Stimulated activated naive CD8-positive, alpha-beta T cell treated with anti-CD3 and anti-CD28 coated beads, Interleukin-15, Interleukin-2, amounts not matched to agents 100 ng/mL and 50 ng/mL, for 24 hours (primary cell): Measurements from ENCODE around the gene STYX.
"Not testable (repeated sequence)": the region's sequence is repeated elsewhere in the genome, so short reads cannot be mapped to it uniquely, and the experiment has no call there.

ENCODE experiments used
- H3K27ac Mint-ChIP-seq: one replicate; pipeline ENCODE4 v1.8.0; 2021; ENCODE audit warnings: mild to moderate bottlenecking, mixed read lengths
- H3K27me3 Mint-ChIP-seq: one replicate; pipeline ENCODE4 v1.8.0; 2021; ENCODE audit warnings: mixed read lengths
- H3K36me3 Mint-ChIP-seq: one replicate; pipeline ENCODE4 v1.8.0; 2021; ENCODE audit warnings: low read depth, mixed read lengths
- H3K4me1 Mint-ChIP-seq: one replicate; pipeline ENCODE4 v1.8.0; 2021; ENCODE audit warnings: low read depth, mixed read lengths
- H3K4me3 Mint-ChIP-seq: one replicate; pipeline ENCODE4 v1.8.0; 2021; ENCODE audit warnings: mild to moderate bottlenecking, mixed read lengths
- H3K9me3 Mint-ChIP-seq: one replicate; pipeline ENCODE4 v1.8.0; 2021; ENCODE audit warnings: mixed read lengths

Gene STYX

DNA sequence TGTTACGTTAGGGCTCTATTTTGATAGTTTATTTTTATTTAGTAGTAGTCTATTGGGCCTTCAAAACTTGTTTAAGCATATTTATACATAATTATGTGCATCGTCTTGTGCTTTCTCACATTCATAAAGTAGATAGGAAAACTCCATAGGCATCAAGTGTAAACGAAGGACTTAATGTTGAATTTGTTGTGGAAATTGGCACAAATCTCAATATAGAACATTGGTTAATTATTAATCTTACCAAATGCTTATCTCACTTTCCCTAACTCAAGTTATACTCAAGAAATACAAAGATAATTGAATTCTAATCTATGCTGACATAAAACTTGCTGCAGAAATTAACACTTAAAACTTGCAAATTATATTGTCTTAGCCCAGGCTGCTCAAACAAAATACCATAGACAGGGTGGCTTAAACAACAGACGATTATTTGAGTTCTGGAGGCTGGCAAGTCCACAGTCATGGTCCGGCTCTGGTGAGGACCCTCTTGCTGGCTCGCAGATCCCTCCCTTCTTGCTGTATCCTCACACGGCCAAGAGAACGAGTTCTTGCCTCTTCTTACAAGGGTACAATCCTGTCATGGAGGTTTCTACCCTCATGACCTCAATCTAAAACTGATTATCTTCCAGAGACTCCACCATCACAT, 18.8 kb downstream of the STYX start:
- Mint-ChIP-seq H3K27me3 (no peaks in the 10 kb centered on the region), H3K36me3 (peaks cover 40% of the 10 kb centered on the region), H3K27ac (no peak overlapping the region), H3K9me3 (no peaks in the 10 kb centered on the region), H3K4me1 (peaks cover 20% of the 10 kb centered on the region), H3K4me3 (no peak overlapping the region)

GRCh38 chr14:52755607-52756316, 25.8 kb downstream of the STYX start:
- peaks cover 16% of the 10 kb centered on the region for H3K36me3 Mint-ChIP-seq
- no peak overlapping the region for H3K4me3 Mint-ChIP-seq

DNA sequence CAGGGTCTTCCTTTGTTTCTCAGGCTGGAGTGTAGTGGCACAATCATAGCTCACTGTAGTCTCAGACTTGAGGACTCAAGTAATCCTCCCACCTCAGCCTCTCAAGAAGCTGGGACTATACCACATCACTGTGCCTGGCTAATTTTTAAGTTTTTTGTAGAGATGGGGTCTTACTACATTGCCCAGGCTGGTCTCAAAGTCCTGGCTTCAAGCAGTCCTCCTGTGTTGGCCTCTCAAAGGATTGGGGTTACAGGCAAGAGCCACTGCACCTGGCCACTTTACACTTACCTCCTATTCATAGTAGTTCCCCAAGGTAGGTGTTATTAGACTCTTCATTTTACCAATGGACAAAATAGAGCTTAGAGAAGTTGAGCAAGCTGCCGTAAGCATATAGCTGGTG, 29.2 kb downstream of the STYX start:
- peaks cover 34% of the 10 kb centered on the region for H3K36me3 Mint-ChIP-seq
- H3K4me3 Mint-ChIP-seq: no peak overlapping the region
- no peaks in the 10 kb centered on the region for H3K27me3 Mint-ChIP-seq
- H3K27ac Mint-ChIP-seq: no peak overlapping the region
- H3K4me1 Mint-ChIP-seq: peaks cover 17% of the 10 kb centered on the region
- no peaks in the 10 kb centered on the region for H3K9me3 Mint-ChIP-seq

More at GRCh38 chr14:52755607-52756316, 25.8 kb downstream of the STYX start:
- no peaks in the 10 kb centered on the region for H3K27me3 Mint-ChIP-seq
- no peaks in the 10 kb centered on the region for H3K9me3 Mint-ChIP-seq
- no peaks in the 10 kb centered on the region for H3K4me1 Mint-ChIP-seq
- H3K27ac Mint-ChIP-seq: no peak overlapping the region

DNA sequence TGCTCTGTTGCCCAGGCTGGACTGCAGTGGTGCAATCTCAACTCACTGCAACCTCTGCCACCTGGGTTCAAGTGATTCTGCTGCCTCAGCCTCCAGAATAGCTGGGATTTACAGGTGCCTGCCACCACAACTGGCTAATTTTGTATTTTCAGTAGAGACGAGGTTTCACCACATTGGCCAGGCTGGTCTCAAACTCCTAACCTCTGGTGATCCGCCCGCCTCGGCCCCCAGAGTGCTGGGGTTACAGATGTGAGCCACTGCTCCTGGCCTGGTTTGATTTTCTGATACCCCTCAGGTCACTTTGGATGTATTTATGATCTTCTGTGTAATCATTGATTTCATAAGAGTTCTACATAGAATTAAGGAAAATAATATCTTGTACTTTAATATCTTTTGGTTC, 33.0 kb downstream of the STYX start:
- H3K36me3 Mint-ChIP-seq: peaks cover 41% of the 10 kb centered on the region
- not testable (repeated sequence) for H3K27ac Mint-ChIP-seq, H3K27me3 Mint-ChIP-seq, H3K4me3 Mint-ChIP-seq, H3K9me3 Mint-ChIP-seq
- H3K4me1 Mint-ChIP-seq: peaks cover 19% of the 10 kb centered on the region

DNA sequence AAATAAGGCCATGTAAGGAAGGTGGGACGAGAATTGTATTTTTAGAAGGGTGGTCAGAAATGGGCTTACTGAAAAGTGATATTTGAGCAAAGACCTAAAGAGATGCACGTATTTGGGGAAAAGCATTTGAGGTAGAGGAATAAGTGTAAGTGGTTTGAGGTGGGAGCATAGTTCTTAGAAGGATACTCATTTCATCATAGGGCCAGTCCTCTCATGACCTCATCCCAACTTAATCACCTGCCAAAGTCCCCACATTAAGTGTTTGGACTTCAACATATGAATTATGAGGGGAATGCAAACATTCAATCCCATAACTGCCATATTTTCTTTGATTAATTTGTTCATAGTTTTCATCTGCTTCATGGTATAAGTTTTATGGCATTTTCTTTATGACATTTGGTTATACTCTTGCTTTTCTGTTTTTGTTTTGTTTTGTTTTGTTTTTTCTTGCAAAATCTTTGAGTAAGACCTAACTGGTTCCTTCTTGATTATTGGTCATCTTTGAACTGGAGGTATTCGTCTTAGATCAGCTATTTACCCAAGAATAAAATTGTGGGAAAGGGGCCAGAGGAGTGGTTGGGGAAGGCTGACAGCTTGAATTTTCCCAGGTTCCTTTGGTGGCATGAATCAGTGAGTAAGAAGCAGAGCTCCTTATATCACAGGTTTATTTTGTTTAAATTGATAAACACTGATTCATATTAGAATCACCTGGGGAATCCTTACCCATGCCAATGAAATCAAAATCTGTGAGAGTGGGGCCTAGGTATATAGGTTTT, 37.3 kb downstream of the STYX start:
- Mint-ChIP-seq H3K27me3 (no peaks in the 10 kb centered on the region), H3K4me1 (peaks cover 29% of the 10 kb centered on the region), H3K27ac (no peak overlapping the region), H3K4me3 (no peak overlapping the region), H3K36me3 (peaks cover 53% of the 10 kb centered on the region), H3K9me3 (no peaks in the 10 kb centered on the region)

- Mint-ChIP-seq H3K27me3 (no peaks in the 10 kb centered on the region), H3K36me3 (peaks cover 57% of the 10 kb centered on the region), H3K27ac (peak overlapping the region; percentile 82), H3K9me3 (no peaks in the 10 kb centered on the region), H3K4me3 (no peak overlapping the region), H3K4me1 (peaks cover 10% of the 10 kb centered on the region)
Observed at GRCh38 chr14:52769887-52770286, 39.9 kb downstream of the STYX start.

GRCh38 chr14:52776816-52777215, 46.9 kb downstream of the STYX start:
- Mint-ChIP-seq H3K36me3 (peaks cover 56% of the 10 kb centered on the region), H3K27me3 (no peaks in the 10 kb centered on the region), H3K9me3 (no peaks in the 10 kb centered on the region), H3K4me1 (no peaks in the 10 kb centered on the region), H3K27ac (no peak overlapping the region), H3K4me3 (no peak overlapping the region)

DNA sequence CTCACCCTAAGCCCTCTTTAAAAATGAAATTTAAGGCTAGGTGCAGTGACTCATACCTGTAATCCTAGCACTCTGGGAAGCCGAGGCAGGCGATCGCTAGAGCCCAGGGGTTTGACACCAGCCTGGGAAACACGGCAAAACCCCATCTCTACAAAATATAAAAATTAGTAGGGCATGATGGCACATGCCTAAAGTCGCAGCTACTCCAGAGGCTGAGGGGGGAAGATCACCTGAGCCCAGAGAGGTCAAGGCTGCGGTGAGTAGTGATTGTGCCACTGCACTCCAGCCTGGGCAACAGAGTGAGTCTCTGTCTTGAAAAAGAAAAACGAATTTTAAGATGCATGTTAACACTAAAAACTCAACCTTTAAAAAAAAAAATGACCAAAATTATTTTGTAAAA, 48.7 kb downstream of the STYX start:
- Mint-ChIP-seq H3K36me3 (peaks cover 47% of the 10 kb centered on the region), H3K4me3 (no peak overlapping the region), H3K27ac (no peak overlapping the region), H3K27me3 (no peaks in the 10 kb centered on the region), H3K4me1 (no peaks in the 10 kb centered on the region), H3K9me3 (no peaks in the 10 kb centered on the region)

GRCh38 chr14:52780893-52781292, 50.9 kb downstream of the STYX start:
- Mint-ChIP-seq H3K36me3 (peaks cover 36% of the 10 kb centered on the region), H3K4me1 (no peaks in the 10 kb centered on the region), H3K27ac (no peak overlapping the region), H3K4me3 (no peak overlapping the region), H3K27me3 (no peaks in the 10 kb centered on the region), H3K9me3 (no peaks in the 10 kb centered on the region)

DNA sequence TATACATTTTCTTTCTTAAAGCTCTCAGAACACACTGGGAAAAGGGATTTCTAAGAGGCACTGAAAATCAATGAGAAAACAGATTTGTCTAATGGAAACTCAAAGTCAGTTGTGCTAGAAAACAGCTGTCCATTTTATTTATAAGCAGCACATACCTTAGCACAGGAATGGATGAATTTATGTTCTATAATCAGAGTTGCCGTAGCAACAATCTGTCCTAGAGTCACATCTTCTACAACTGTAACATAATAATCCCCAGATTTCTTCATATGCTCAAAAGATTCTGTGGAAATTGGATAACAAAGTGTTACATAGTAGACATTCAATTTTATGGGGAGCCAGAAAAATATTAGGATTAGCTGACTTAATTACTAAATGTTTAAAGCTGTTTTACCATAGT, 51.7 kb downstream of the STYX start:
- peaks cover 39% of the 10 kb centered on the region for H3K36me3 Mint-ChIP-seq
- no peaks in the 10 kb centered on the region for H3K9me3 Mint-ChIP-seq
- H3K4me3 Mint-ChIP-seq: no peak overlapping the region
- no peaks in the 10 kb centered on the region for H3K4me1 Mint-ChIP-seq
- no peaks in the 10 kb centered on the region for H3K27me3 Mint-ChIP-seq
- no peak overlapping the region for H3K27ac Mint-ChIP-seq

- peaks cover under 1% of the 10 kb centered on the region for H3K4me1 Mint-ChIP-seq
- peaks cover 30% of the 10 kb centered on the region for H3K36me3 Mint-ChIP-seq
- H3K4me3 Mint-ChIP-seq: no peak overlapping the region
- H3K9me3 Mint-ChIP-seq: no peaks in the 10 kb centered on the region
- H3K27ac Mint-ChIP-seq: no peak overlapping the region
- no peaks in the 10 kb centered on the region for H3K27me3 Mint-ChIP-seq
Observed at GRCh38 chr14:52783206-52783605, 53.2 kb downstream of the STYX start.

- H3K4me3 Mint-ChIP-seq: no peak overlapping the region
- no peaks in the 10 kb centered on the region for H3K27me3 Mint-ChIP-seq
- no peak overlapping the region for H3K27ac Mint-ChIP-seq
- peaks cover 28% of the 10 kb centered on the region for H3K4me1 Mint-ChIP-seq
- peaks cover 17% of the 10 kb centered on the region for H3K36me3 Mint-ChIP-seq
- no peaks in the 10 kb centered on the region for H3K9me3 Mint-ChIP-seq
Observed at GRCh38 chr14:52786887-52787286, 56.9 kb downstream of the STYX start.

- H3K27ac Mint-ChIP-seq: no peak overlapping the region
- peaks cover 11% of the 10 kb centered on the region for H3K36me3 Mint-ChIP-seq
- peak overlapping the region; percentile 93 for H3K4me3 Mint-ChIP-seq
- H3K27me3 Mint-ChIP-seq: no peaks in the 10 kb centered on the region
- H3K4me1 Mint-ChIP-seq: peaks cover 35% of the 10 kb centered on the region
- H3K9me3 Mint-ChIP-seq: no peaks in the 10 kb centered on the region
Observed at GRCh38 chr14:52789118-52789517, 59.2 kb downstream of the STYX start.

GRCh38 chr14:52790011-52790755, 60.2 kb downstream of the STYX start:
- peaks cover 35% of the 10 kb centered on the region for H3K4me1 Mint-ChIP-seq
- peaks cover 8% of the 10 kb centered on the region for H3K36me3 Mint-ChIP-seq
- no peaks in the 10 kb centered on the region for H3K9me3 Mint-ChIP-seq
- H3K27me3 Mint-ChIP-seq: no peaks in the 10 kb centered on the region
- H3K27ac Mint-ChIP-seq: peak overlapping the region; percentile 80
- peak overlapping the region; percentile 93 for H3K4me3 Mint-ChIP-seq
